Measurements from ENCODE around the gene REG1B. TPM values are rescaled to one million over a fixed set of nuclear protein-coding genes. Genes with fewer than 3 reads are reported as not detected.

Gene REG1B
- total RNA-seq, 4 donors from 2014 or later, result not detected

DNA sequence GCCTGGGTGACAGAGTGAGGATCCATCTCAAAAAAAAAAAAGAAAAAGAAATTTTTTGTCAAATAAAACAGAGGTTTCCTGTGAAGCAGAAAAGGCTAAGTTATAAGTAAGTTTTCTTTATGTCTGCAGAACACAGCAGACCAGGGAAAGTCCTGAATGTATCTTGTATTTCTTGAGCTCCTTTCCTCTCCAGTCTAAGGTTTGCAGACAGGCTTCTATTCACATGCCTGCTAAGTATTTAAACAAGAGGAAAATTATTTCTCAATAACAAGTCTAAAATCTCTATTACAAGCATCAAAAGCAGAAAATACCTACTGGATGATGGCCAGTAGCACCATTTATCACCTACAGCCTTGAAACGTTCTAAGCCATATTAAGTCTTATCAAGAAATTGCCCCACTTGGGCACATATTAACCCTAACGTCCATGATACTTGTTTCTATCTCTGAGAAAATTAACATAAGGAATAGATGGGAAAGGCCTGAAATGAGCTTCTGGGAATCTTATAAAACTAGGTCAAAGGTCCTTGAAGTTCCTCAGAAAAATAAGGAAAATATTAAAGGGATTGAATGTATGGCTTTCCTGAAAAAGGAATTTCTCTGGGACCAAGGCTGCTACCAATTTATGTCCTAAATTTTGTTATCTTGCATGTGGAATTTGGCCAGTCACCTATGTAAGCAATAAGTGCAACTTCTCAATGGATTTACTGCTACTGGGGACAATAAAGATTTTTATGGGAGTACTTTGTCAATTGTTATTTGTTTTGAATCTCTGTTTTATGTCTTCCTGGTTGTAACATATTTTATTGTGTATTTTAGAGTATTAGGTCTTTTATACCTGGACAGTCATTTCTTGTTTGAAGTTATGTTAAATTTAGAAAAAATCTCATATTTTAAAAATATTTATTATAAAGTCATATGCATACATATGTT, 29.5 kb upstream of the REG1B start:
- ATAC-seq, result no peak
- 30 to 59% methylated on average over 2 of the region's 2 CpGs for WGBS, 2 donors (ENCODE audit: low coverage in 1 of 2)
- no peaks in the 10 kb centered on the region for H3K4me1 ChIP-seq
- no peak overlapping the region for H3K4me3 ChIP-seq
- H3K9me3 ChIP-seq, result no peaks in the 10 kb centered on the region
- no peak overlapping the region for H3K27ac ChIP-seq
- no peaks in the 10 kb centered on the region for H3K36me3 ChIP-seq
- H3K27me3 ChIP-seq, result no peaks in the 10 kb centered on the region
- no peak for TF ChIP-seq POLR2AphosphoS5 (IDR thresholded peaks at IDR 0.05)
- TF ChIP-seq EP300 (IDR thresholded peaks at IDR 0.05), result no peak
- TF ChIP-seq, protein P1, sequence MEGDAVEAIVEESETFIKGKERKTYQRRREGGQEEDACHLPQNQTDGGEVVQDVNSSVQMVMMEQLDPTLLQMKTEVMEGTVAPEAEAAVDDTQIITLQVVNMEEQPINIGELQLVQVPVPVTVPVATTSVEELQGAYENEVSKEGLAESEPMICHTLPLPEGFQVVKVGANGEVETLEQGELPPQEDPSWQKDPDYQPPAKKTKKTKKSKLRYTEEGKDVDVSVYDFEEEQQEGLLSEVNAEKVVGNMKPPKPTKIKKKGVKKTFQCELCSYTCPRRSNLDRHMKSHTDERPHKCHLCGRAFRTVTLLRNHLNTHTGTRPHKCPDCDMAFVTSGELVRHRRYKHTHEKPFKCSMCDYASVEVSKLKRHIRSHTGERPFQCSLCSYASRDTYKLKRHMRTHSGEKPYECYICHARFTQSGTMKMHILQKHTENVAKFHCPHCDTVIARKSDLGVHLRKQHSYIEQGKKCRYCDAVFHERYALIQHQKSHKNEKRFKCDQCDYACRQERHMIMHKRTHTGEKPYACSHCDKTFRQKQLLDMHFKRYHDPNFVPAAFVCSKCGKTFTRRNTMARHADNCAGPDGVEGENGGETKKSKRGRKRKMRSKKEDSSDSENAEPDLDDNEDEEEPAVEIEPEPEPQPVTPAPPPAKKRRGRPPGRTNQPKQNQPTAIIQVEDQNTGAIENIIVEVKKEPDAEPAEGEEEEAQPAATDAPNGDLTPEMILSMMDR (IDR thresholded peaks at IDR 0.05), result no peak
- TF ChIP-seq POLR2A (IDR thresholded peaks at IDR 0.05), result no peak

GRCh38 chr2:79114797-79115494, 27.2 kb upstream of the REG1B start:
- WGBS, 2 donors (ENCODE audit: low coverage in 1 of 2), result 60 to 62% methylated on average over 2 to 3 of the region's 3 CpGs
- Histone ChIP-seq H3K36me3 (no peaks in the 10 kb centered on the region), H3K4me1 (no peaks in the 10 kb centered on the region), H3K9me3 (no peaks in the 10 kb centered on the region), H3K27ac (no peak overlapping the region), H3K27me3 (no peaks in the 10 kb centered on the region), H3K4me3 (no peak overlapping the region)
- TF ChIP-seq, protein P1 (IDR thresholded peaks at IDR 0.05), result no peak
- TF ChIP-seq EP300 (IDR thresholded peaks at IDR 0.05) (no peak), POLR2A (IDR thresholded peaks at IDR 0.05) (no peak), POLR2AphosphoS5 (IDR thresholded peaks at IDR 0.05) (no peak)
- no peak for ATAC-seq

DNA sequence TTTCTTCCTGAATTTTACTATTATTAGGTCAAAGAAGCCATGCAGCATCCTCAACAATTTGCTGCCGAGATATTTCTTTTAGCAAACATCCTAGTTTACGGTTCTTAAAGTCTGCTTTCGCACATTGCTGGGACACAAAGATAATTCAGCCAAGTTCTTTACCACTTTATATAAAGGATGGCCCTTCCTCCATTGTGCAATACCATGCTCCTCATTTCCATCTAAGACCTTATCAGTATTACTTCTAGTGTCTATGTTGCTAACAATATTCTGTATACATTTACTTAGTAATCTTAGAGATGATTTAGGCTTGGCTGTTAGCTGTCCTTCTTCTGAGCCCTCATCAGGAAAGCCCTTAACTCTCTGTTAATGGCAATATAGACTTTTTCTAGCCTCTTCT, 24.5 kb upstream of the REG1B start:
- no peak for ATAC-seq
- no peaks in the 10 kb centered on the region for H3K27me3 ChIP-seq
- no peak overlapping the region for H3K4me3 ChIP-seq
- TF ChIP-seq POLR2A (IDR thresholded peaks at IDR 0.05) (no peak), POLR2AphosphoS5 (IDR thresholded peaks at IDR 0.05) (no peak), EP300 (IDR thresholded peaks at IDR 0.05) (no peak)
- TF ChIP-seq, protein P1 (IDR thresholded peaks at IDR 0.05), result no peak
- WGBS, 2 donors (ENCODE audit: low coverage in 1 of 2), result 88 to 96% methylated on average over 3 of the region's 3 CpGs
- H3K9me3 ChIP-seq, result no peaks in the 10 kb centered on the region
- H3K36me3 ChIP-seq, result no peaks in the 10 kb centered on the region
- H3K4me1 ChIP-seq, result no peaks in the 10 kb centered on the region
- no peak overlapping the region for H3K27ac ChIP-seq

GRCh38 chr2:79105259-79105658, 17.5 kb upstream of the REG1B start:
- TF ChIP-seq, protein P1 (IDR thresholded peaks at IDR 0.05), result no peak
- TF ChIP-seq POLR2A (IDR thresholded peaks at IDR 0.05), result no peak
- TF ChIP-seq EP300 (IDR thresholded peaks at IDR 0.05), result no peak
- no peak for TF ChIP-seq POLR2AphosphoS5 (IDR thresholded peaks at IDR 0.05)
- Histone ChIP-seq H3K36me3 (no peaks in the 10 kb centered on the region), H3K4me1 (no peaks in the 10 kb centered on the region), H3K4me3 (no peak overlapping the region), H3K27ac (no peak overlapping the region), H3K9me3 (peaks cover 0 to 16% (median 0%) of the 10 kb centered on the region in 3 donors), H3K27me3 (no peaks in the 10 kb centered on the region)
- ATAC-seq, result no peak
- WGBS, 2 donors (ENCODE audit: low coverage in 1 of 2), result 63 to 90% methylated on average over 2 of the region's 2 CpGs
